ENCODE measurements around the gene ZNF239. TPM values are rescaled to one million over a fixed set of nuclear protein-coding genes. Genes with fewer than 3 reads are reported as not detected.
A peak's percentile ranks its signal among the peaks of the same experiment; 100 is the strongest.
"Not testable (repeated sequence)": the region's sequence is repeated elsewhere in the genome, so short reads cannot be mapped to it uniquely, and the experiment has no call there.

Gene ZNF239
- total RNA-seq, 3 donors from 2014 or later (not counting 1 experiment from before 2014, with no cell fraction given) = 0.85 to 1.4 (median 0.94) TPM

GRCh38 chr10:43594944-43595589, 20.7 kb upstream of the ZNF239 start:
- Histone ChIP-seq H3K36me3 (ENCODE audit: control insufficient read depth, insufficient read depth, low read length) (no peaks in the 10 kb centered on the region), H3K4me3 (ENCODE audit: low read length) (peak overlapping the region; percentile 18), H3K9me3 (ENCODE audit: control insufficient read depth, insufficient read depth, low read length) (peaks cover 5% of the 10 kb centered on the region), H3K27ac (ENCODE audit: low read length) (peak overlapping the region; percentile 59), H3K27me3 (ENCODE audit: control insufficient read depth, insufficient read depth, low read length) (no peaks in the 10 kb centered on the region), H3K4me1 (ENCODE audit: control insufficient read depth, insufficient read depth, low read length) (peaks cover 48% of the 10 kb centered on the region)
- TF ChIP-seq CTCF (IDR thresholded peaks at IDR 0.05) = no peak
- ATAC-seq = peak; percentile 83 to 85 (median 84)
- Mint-ChIP-seq H3K4me3 (peak overlapping the region; percentile 92), H3K27me3 (ENCODE audit: low read depth in 2 of 2) (no peaks in the 10 kb centered on the region), H3K27ac (peak overlapping the region; percentile 84 to 90), H3K36me3 (peaks cover 6% of the 10 kb centered on the region), H3K9me3 (peaks cover 0 to 2% of the 10 kb centered on the region in 2 donors), H3K4me1 (peaks cover 50% of the 10 kb centered on the region in 2 donors)
- intact Hi-C loops (cut with micrococcal nuclease) = loop anchor here (2.0 kb wide), 1 partner anchor 20 kb away; the partner anchor contains the start of gene ZNF239
- WGBS (ENCODE audit: insufficient coverage) = 3% methylated on average over 8 of the region's 8 CpGs
- DNase-seq = peak in 1 of 2 donors; percentile 72

DNA sequence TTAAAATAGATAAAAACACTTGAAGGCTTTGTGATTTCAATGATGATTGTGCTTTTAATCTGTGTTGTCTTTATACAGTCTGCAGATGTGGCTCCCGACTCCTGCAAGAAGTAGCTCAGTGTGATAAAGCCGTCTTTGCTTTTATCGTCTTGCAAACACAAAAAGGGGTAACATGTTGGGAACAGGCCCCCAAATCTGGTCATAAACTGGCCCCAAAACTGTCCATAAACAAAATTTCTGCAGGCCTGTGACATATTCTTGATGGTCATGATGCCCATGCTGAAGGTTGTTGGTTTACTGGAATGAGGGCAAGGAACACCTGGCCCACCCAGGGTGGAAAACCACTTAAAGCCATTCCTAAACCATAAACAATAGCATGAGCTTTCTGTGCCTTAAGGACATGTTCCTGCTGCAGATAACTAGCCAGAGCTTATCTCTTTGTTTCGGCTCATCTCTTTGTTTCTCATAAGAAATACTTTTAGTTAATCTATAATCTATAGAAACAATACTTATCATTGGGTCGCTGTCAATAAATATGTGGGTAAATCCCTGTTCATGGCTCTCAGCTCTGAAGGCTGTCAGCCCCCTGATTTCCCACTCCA, 17.0 kb upstream of the ZNF239 start:
- intact Hi-C loops (cut with micrococcal nuclease) = no loop called here
- H3K27ac ChIP-seq (ENCODE audit: low read length) = no peak overlapping the region
- Mint-ChIP-seq H3K4me3 (no peak overlapping the region), H3K27ac (no peak overlapping the region), H3K27me3 (ENCODE audit: low read depth in 2 of 2) (no peaks in the 10 kb centered on the region), H3K36me3 (peaks cover 6% of the 10 kb centered on the region), H3K4me1 (peaks cover 26 to 34% of the 10 kb centered on the region in 2 donors), H3K9me3 (peaks cover 0 to 2% of the 10 kb centered on the region in 2 donors)
- peaks cover 28% of the 10 kb centered on the region for H3K4me1 ChIP-seq (ENCODE audit: control insufficient read depth, insufficient read depth, low read length)
- DNase-seq = no peak
- no peaks in the 10 kb centered on the region for H3K27me3 ChIP-seq (ENCODE audit: control insufficient read depth, insufficient read depth, low read length)
- WGBS (ENCODE audit: insufficient coverage) = 98% methylated on average over 3 of the region's 5 CpGs
- no peak for ATAC-seq
- H3K9me3 ChIP-seq (ENCODE audit: control insufficient read depth, insufficient read depth, low read length) = peaks cover 5% of the 10 kb centered on the region
- H3K36me3 ChIP-seq (ENCODE audit: control insufficient read depth, insufficient read depth, low read length) = no peaks in the 10 kb centered on the region
- no peak for TF ChIP-seq CTCF (IDR thresholded peaks at IDR 0.05)
- H3K4me3 ChIP-seq (ENCODE audit: low read length) = no peak overlapping the region

GRCh38 chr10:43586730-43587115, 12.3 kb upstream of the ZNF239 start:
- H3K27me3 ChIP-seq (ENCODE audit: control insufficient read depth, insufficient read depth, low read length); H3K4me3 ChIP-seq (ENCODE audit: low read length); intact Hi-C loops (cut with micrococcal nuclease); H3K27ac Mint-ChIP-seq; H3K36me3 ChIP-seq (ENCODE audit: control insufficient read depth, insufficient read depth, low read length); H3K27me3 Mint-ChIP-seq (ENCODE audit: low read depth in 2 of 2); H3K9me3 ChIP-seq (ENCODE audit: control insufficient read depth, insufficient read depth, low read length); H3K4me1 ChIP-seq (ENCODE audit: control insufficient read depth, insufficient read depth, low read length); H3K27ac ChIP-seq (ENCODE audit: low read length); DNase-seq; H3K4me3 Mint-ChIP-seq; H3K9me3 Mint-ChIP-seq; H3K36me3 Mint-ChIP-seq: not testable (repeated sequence)
- ATAC-seq = peak in 2 of 3 donors; percentile 49 to 53
- WGBS (ENCODE audit: insufficient coverage) = 83% methylated on average over 2 of the region's 3 CpGs
- peaks cover 0 to 23% of the 10 kb centered on the region in 2 donors for H3K4me1 Mint-ChIP-seq

DNA sequence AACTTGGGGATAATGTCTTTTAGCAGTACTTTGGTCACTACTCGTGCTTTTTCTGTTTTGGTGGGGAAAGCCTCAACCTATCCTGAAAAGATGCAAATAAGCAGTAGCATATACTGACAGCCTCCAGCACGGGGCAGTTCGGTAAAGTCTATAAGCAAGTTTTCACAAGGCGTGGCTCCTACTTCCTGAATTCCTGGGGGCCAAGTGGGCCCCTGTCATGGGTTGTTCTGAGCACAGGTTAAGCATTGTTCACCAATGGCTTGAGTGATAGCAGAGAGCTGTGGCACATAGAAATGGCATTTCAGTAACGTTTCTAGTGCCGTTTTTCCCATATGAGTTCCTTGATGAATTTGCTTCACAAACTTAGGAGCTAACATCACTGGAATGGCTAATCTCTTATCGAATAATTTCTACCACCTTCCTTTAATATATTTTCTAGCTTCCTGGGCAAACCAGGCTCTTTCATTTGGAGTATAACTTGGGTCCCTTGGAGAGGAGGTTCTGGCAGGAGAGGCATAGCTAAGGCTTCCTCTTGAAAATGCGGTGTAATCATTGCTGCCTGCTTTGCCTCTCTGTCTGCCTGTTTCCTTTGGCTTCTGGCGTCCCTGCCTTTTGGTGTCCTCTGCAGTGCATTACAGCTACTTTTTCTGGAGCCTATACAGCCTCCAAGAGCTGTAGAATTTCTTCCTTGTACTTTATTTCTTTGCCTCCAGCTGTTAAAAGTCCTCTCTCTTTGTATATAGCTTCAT, 11.7 kb upstream of the ZNF239 start:
- Mint-ChIP-seq H3K27ac (no peak overlapping the region), H3K36me3 (no peaks in the 10 kb centered on the region)
- peaks cover 1% of the 10 kb centered on the region for H3K9me3 ChIP-seq (ENCODE audit: control insufficient read depth, insufficient read depth, low read length)

More for the DNA sequence above, 11.7 kb upstream of the ZNF239 start:
- H3K27me3 ChIP-seq (ENCODE audit: control insufficient read depth, insufficient read depth, low read length) = no peaks in the 10 kb centered on the region
- peaks cover 0 to 23% of the 10 kb centered on the region in 2 donors for H3K4me1 Mint-ChIP-seq
- H3K9me3 Mint-ChIP-seq = no peaks in the 10 kb centered on the region
- no peaks in the 10 kb centered on the region for H3K4me1 ChIP-seq (ENCODE audit: control insufficient read depth, insufficient read depth, low read length)
- H3K27me3 Mint-ChIP-seq (ENCODE audit: low read depth in 2 of 2) = no peaks in the 10 kb centered on the region
- no peak overlapping the region for H3K4me3 Mint-ChIP-seq
- intact Hi-C loops (cut with micrococcal nuclease) = no loop called here
- no peaks in the 10 kb centered on the region for H3K36me3 ChIP-seq (ENCODE audit: control insufficient read depth, insufficient read depth, low read length)
- DNase-seq (no peak), ATAC-seq (no peak)
- 85% methylated on average over 9 of the region's 9 CpGs for WGBS (ENCODE audit: insufficient coverage)
- no peak overlapping the region for H3K27ac ChIP-seq (ENCODE audit: low read length)
- no peak for TF ChIP-seq CTCF (IDR thresholded peaks at IDR 0.05)
- H3K4me3 ChIP-seq (ENCODE audit: low read length) = no peak overlapping the region

Measured in natural killer cell (primary cell).